DND-41 (cell line): ENCODE results near the gene SPOPL.

ENCODE experiments used
- ATAC-seq: fragments of 200-7000 bp; cut with Tn5 transposase; 3 replicates; pipeline ENCODE4 v1.9.1; 2021; ENCODE audit warnings: low read depth; ENCODE audit not compliant: insufficient read depth
- DNase-seq: peaks from one replicate; pipeline ENCODE4 v3.0.0-alpha.2; 2020
- H2AFZ ChIP-seq: 2 replicates; pipeline ENCODE4 v1.6.0; 2012; ENCODE audit warnings: low read depth, low read length
- H3K27ac ChIP-seq: 2 replicates; pipeline ENCODE4 v1.5.1; 2012; ENCODE audit warnings: low read length, inconsistent platforms
- H3K27me3 ChIP-seq: fragments of 200-600 bp; sonication (generic); 2 replicates; pipeline ENCODE4 v1.6.0; 2012; ENCODE audit warnings: low read length, mild to moderate bottlenecking, inconsistent platforms; ENCODE audit not compliant: insufficient read depth, poor library complexity
- H3K36me3 ChIP-seq: 2 replicates; pipeline ENCODE4 v1.5.1; 2012; ENCODE audit warnings: low read length, inconsistent platforms; ENCODE audit not compliant: insufficient read depth
- H3K4me1 ChIP-seq: 2 replicates; pipeline ENCODE4 v1.5.1; 2012; ENCODE audit warnings: mild to moderate bottlenecking, low read length; ENCODE audit not compliant: insufficient read depth
- H3K4me2 ChIP-seq: 2 replicates; pipeline ENCODE4 v1.6.0; 2012; ENCODE audit warnings: mild to moderate bottlenecking, moderate library complexity, low read length, inconsistent platforms; ENCODE audit not compliant: insufficient read depth
- H3K4me3 ChIP-seq, 2 experiments: fragments of 200-600 bp in 1 of 2; shearing (Covaris generic) in 1 of 2; 2 replicates each; pipeline ENCODE4 v1.5.1; 2012 to 2016; ENCODE audit warnings: inconsistent platforms in 2 of 2, low read length in 2 of 2, mild to moderate bottlenecking in 2 of 2, low read depth in 1 of 2, moderate library complexity in 1 of 2
- H3K79me2 ChIP-seq: 2 replicates; pipeline ENCODE4 v1.6.0; 2012; ENCODE audit warnings: low read length, inconsistent platforms; ENCODE audit not compliant: insufficient read depth
- H3K9ac ChIP-seq: 2 replicates; pipeline ENCODE4 v1.6.0; 2012; ENCODE audit warnings: low read depth, mild to moderate bottlenecking, inconsistent platforms, low read length, moderate library complexity
- H3K9me3 ChIP-seq: 2 replicates; pipeline ENCODE4 v1.5.1; 2012; ENCODE audit warnings: low read length, moderate library complexity, mild to moderate bottlenecking, inconsistent platforms; ENCODE audit not compliant: insufficient read depth, severe bottlenecking
- H4K20me1 ChIP-seq: 2 replicates; pipeline ENCODE4 v1.6.0; 2012; ENCODE audit warnings: low read length; ENCODE audit not compliant: insufficient read depth
- CTCF ChIP-seq: IDR thresholded peaks from 2 replicates; pipeline ENCODE4 v1.5.1; 2012; ENCODE audit warnings: borderline replicate concordance, low read length, moderate library complexity, mild to moderate bottlenecking; ENCODE audit not compliant: poor library complexity, severe bottlenecking; ENCODE audit errors: extremely low read depth
- EZH2 ChIP-seq: IDR thresholded peaks from 3 replicates; pipeline ENCODE4 v1.6.1; 2012; ENCODE audit warnings: borderline replicate concordance, low read depth, mild to moderate bottlenecking, moderate library complexity, low read length, inconsistent platforms; ENCODE audit not compliant: severe bottlenecking

Gene SPOPL

DNA sequence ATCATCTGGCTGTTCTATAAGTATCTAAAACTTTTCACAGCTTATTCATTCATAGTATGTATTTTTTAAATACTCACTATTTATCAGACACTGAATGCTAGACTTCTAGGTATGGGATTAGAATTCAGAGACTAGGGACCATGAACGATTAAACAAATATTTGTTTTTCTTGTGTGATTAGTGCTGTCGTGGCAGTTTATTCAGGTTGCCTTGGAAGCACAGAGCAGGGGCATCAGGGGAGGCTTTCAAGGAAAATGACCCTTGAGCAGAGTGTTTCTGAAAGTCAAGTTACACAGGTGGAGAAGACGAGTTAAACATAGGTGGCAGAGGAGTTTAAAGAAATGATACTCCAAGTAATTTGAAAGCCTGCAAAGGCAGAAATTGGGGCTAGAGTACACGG lies 5.7 kb downstream of the SPOPL start:
- H3K9me3 ChIP-seq, result no peaks in the 10 kb centered on the region
- ATAC-seq (no peak), DNase-seq (no peak)
- H4K20me1 ChIP-seq, result no peaks in the 10 kb centered on the region
- no peak overlapping the region for H3K4me3 ChIP-seq
- H2AFZ ChIP-seq, result no peak overlapping the region
- no peaks in the 10 kb centered on the region for H3K27me3 ChIP-seq
- no peak overlapping the region for H3K27ac ChIP-seq
- no peak for TF ChIP-seq EZH2
- TF ChIP-seq CTCF, result no peak
- no peaks in the 10 kb centered on the region for H3K36me3 ChIP-seq
- H3K9ac ChIP-seq, result no peak overlapping the region
- no peaks in the 10 kb centered on the region for H3K4me1 ChIP-seq
- no peak overlapping the region for H3K4me2 ChIP-seq
- no peaks in the 10 kb centered on the region for H3K79me2 ChIP-seq

DNA sequence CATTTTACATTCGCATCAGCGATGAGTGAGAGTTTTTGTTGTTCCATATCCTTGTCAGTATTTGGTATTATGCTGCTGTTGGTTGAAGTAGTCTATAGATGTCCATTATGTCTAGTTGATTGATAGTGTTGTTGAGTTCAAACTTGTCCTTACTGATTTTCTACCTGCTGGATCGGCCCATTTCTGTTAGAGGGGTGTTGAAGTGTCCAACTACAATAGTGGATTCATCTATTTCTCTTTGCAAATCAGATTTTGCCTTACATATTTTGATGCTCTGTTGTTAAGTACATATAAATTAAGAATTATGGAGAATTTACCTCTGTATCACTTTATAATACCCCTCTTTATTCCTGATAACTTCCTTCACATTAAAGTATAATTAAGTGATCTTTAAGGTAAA lies 8.7 kb downstream of the SPOPL start:
- Histone ChIP-seq H3K27me3 (peaks cover 4% of the 10 kb centered on the region), H2AFZ (no peak overlapping the region), H4K20me1 (no peaks in the 10 kb centered on the region), H3K9ac (no peak overlapping the region), H3K79me2 (no peaks in the 10 kb centered on the region), H3K36me3 (no peaks in the 10 kb centered on the region), H3K4me3 (no peak overlapping the region), H3K4me1 (no peaks in the 10 kb centered on the region), H3K27ac (no peak overlapping the region), H3K4me2 (no peak overlapping the region), H3K9me3 (no peaks in the 10 kb centered on the region)
- no peak for ATAC-seq
- no peak for DNase-seq
- no peak for TF ChIP-seq EZH2
- TF ChIP-seq CTCF, result no peak

DNA sequence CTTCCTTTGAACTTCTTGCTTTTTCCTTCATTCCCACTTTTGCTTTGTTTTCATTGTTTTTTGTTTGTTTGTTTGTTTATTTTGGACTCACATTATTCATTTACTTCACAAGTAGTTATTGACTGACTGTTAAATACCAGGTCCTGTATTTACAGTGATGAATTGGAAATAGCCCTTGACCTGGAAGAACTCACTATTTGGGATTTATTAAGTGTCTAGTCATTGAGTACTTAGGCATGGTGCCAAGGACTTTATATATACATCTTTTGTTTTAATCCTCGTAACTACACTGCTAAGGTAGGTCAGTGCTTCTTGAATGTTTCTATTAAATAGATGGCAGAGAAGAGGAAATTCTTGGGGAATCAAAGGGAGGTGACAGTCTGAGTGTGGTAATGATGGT lies 11.1 kb downstream of the SPOPL start:
- TF ChIP-seq CTCF (no peak), EZH2 (no peak)
- no peaks in the 10 kb centered on the region for H3K9me3 ChIP-seq
- no peak overlapping the region for H3K9ac ChIP-seq
- H3K36me3 ChIP-seq, result no peaks in the 10 kb centered on the region
- no peak overlapping the region for H3K4me2 ChIP-seq
- H3K4me1 ChIP-seq, result no peaks in the 10 kb centered on the region
- peaks cover 4% of the 10 kb centered on the region for H3K27me3 ChIP-seq
- no peak overlapping the region for H3K4me3 ChIP-seq
- DNase-seq (no peak), ATAC-seq (no peak)
- H3K27ac ChIP-seq, result no peak overlapping the region
- no peak overlapping the region for H2AFZ ChIP-seq
- H3K79me2 ChIP-seq, result no peaks in the 10 kb centered on the region
- no peaks in the 10 kb centered on the region for H4K20me1 ChIP-seq

GRCh38 chr2:138514173-138514572 lies 12.6 kb downstream of the SPOPL start:
- no peak overlapping the region for H3K4me3 ChIP-seq
- no peaks in the 10 kb centered on the region for H3K36me3 ChIP-seq
- ATAC-seq (no peak), DNase-seq (no peak)
- H3K27me3 ChIP-seq, result peaks cover 4% of the 10 kb centered on the region
- no peak overlapping the region for H3K9ac ChIP-seq
- no peaks in the 10 kb centered on the region for H3K79me2 ChIP-seq
- no peaks in the 10 kb centered on the region for H3K9me3 ChIP-seq
- no peak for TF ChIP-seq EZH2
- TF ChIP-seq CTCF, result no peak
- no peak overlapping the region for H3K27ac ChIP-seq
- no peak overlapping the region for H2AFZ ChIP-seq
- no peak overlapping the region for H3K4me2 ChIP-seq
- no peaks in the 10 kb centered on the region for H4K20me1 ChIP-seq
- no peaks in the 10 kb centered on the region for H3K4me1 ChIP-seq
